Eye (tissue), 1 donor: ENCODE data around the gene PPT2.
"Not testable (repeated sequence)": the region's sequence is repeated elsewhere in the genome, so short reads cannot be mapped to it uniquely, and the experiment has no call there.

ENCODE experiments used
- DNase-seq: peaks from one replicate; pipeline ENCODE4 v3.0.0-alpha.2; 2015

The PPT2 gene

GRCh38 chr6:32127717-32128592 is 26.0 kb upstream of the PPT2 start, which contains the start of gene ATF6B:
Gene ATF6B (minus strand): TSS chr6:32128246. CDS start chr6:32128207, 39 bp downstream.
- peak; percentile 99 for DNase-seq

GRCh38 chr6:32128751-32129296 is 25.1 kb upstream of the PPT2 start:
- no peak for DNase-seq

GRCh38 chr6:32129297-32130088 is 24.4 kb upstream of the PPT2 start:
- DNase-seq = peak; percentile 45

GRCh38 chr6:32131439-32131948 is 22.4 kb upstream of the PPT2 start:
- no peak for DNase-seq

GRCh38 chr6:32132110-32132509 is 21.8 kb upstream of the PPT2 start:
- no peak for DNase-seq

- no peak for DNase-seq
These were observed 20.2 kb upstream of the PPT2 start for GRCh38 chr6:32133786-32134185.

GRCh38 chr6:32137454-32137853 is 16.5 kb upstream of the PPT2 start:
- no peak for DNase-seq

GRCh38 chr6:32139590-32139989 is 14.4 kb upstream of the PPT2 start:
- DNase-seq = peak; percentile 43

GRCh38 chr6:32140420-32141046 is 13.4 kb upstream of the PPT2 start:
- no peak for DNase-seq

GRCh38 chr6:32144238-32144637 is 9.7 kb upstream of the PPT2 start:
- not testable (repeated sequence) for DNase-seq

GRCh38 chr6:32146287-32146686 is 7.7 kb upstream of the PPT2 start:
- DNase-seq = no peak

GRCh38 chr6:32146687-32147086 is 7.3 kb upstream of the PPT2 start:
- DNase-seq = no peak

- DNase-seq = no peak
These were observed 6.4 kb upstream of the PPT2 start for GRCh38 chr6:32147401-32148132.

- peak; percentile 91 for DNase-seq
These were observed 5.5 kb upstream of the PPT2 start for GRCh38 chr6:32148289-32149091.

- no peak for DNase-seq
These were observed 4.7 kb upstream of the PPT2 start for GRCh38 chr6:32149092-32149755.

GRCh38 chr6:32149932-32150870 is 3.7 kb upstream of the PPT2 start:
- DNase-seq = no peak

GRCh38 chr6:32151181-32151862 is 2.6 kb upstream of the PPT2 start:
- peak; percentile 62 for DNase-seq

- DNase-seq = peak; percentile 39
These were observed 1.8 kb upstream of the PPT2 start, which contains the start of gene PRRT1 for GRCh38 chr6:32151863-32152768. Gene PRRT1 (minus strand): TSS chr6:32151939. CDS start chr6:32151827, 112 bp downstream.
